ENCODE data around the gene PTGIS.
A peak's percentile ranks its signal among the peaks of the same experiment; 100 is the strongest.

Gene PTGIS

DNA sequence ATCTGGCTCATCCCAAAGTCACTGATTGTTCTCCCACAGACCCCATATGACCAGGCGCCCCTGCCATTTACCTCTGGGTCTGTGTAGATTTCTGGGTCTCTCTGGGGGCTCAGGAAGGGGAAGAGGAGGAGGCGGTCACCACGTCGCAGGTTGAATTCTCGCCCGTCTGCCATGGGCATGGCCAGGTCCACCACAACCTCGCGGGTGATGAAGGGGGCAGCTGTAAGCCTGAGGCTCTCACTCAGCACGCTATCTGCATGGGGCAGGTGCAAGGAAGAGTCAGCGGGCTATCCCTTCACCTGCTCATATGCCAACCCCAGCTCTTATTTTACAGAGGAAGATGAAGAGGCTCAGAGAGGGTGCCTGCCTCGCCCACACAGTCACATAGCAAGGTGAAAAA, 54.9 kb downstream of the PTGIS start:
- Histone ChIP-seq H3K27ac (replicated peaks) (no peak overlapping the region), H3K27me3 (ENCODE audit: insufficient read depth, poor library complexity, severe bottlenecking) (peaks cover 7% of the 10 kb centered on the region), H3K4me3 (replicated peaks; ENCODE audit: insufficient read depth, low read length) (no peak overlapping the region)
- TF ChIP-seq SPI1 (IDR thresholded peaks at IDR 0.05; ENCODE audit: borderline replicate concordance, low read depth), result no peak
- no peak for DNase-seq (ENCODE audit: low read depth in 1 of 2, low spot score in 1 of 2)

DNA sequence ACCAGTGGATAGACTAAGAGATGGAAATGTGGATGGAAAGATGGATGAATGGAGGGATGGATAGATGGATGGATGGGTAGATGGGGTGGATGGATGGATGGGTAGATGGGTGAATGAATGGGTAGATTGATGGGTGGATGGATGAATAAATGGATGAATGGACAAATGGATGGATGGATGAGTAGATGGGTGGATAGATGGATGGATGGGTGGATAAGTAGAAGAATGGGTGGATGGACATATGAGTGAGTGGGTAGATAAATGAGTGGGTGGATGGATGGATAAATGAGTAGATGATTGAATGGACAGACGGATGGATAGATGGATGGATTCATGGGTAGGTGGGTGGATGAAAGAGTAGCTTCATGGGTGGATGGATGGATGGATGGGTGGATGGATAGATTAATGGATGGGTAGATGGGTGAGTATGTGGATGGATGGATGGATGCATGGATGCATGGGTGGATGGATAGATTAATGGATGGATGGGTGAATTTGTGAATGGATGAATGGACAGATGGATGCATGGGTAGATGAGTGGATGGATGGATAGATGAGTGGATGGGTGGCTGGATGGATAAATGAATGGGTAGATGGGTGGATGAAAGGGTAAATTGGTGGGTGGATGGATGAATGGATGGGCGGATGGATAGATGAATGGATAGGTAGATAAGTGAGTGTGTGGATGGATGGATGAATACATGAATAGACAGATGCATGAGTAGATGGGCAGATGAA, 56.0 kb downstream of the PTGIS start:
- Histone ChIP-seq H3K4me3 (replicated peaks; ENCODE audit: insufficient read depth, low read length) (no peak overlapping the region), H3K27me3 (ENCODE audit: insufficient read depth, poor library complexity, severe bottlenecking) (peaks cover 7% of the 10 kb centered on the region), H3K27ac (replicated peaks) (no peak overlapping the region)
- DNase-seq (ENCODE audit: low read depth in 1 of 2, low spot score in 1 of 2), result no peak
- TF ChIP-seq GABPA (IDR thresholded peaks at IDR 0.05; ENCODE audit: low read depth) (no peak), POLR2AphosphoS5 (IDR thresholded peaks at IDR 0.05; ENCODE audit: low read depth) (no peak), SPI1 (IDR thresholded peaks at IDR 0.05; ENCODE audit: borderline replicate concordance, low read depth) (no peak), REST (IDR thresholded peaks at IDR 0.05; ENCODE audit: insufficient replicate concordance, low read depth) (no peak), CTCF (IDR thresholded peaks at IDR 0.05; ENCODE audit: insufficient read depth, low read length) (no peak)

- Histone ChIP-seq H3K27ac (replicated peaks) (no peak overlapping the region), H3K27me3 (ENCODE audit: insufficient read depth, poor library complexity, severe bottlenecking) (peaks cover 15% of the 10 kb centered on the region), H3K4me3 (replicated peaks; ENCODE audit: insufficient read depth, low read length) (no peak overlapping the region)
- no peak for DNase-seq (ENCODE audit: low read depth in 1 of 2, low spot score in 1 of 2)
- TF ChIP-seq CTCF (IDR thresholded peaks at IDR 0.05; ENCODE audit: insufficient read depth, low read length) (no peak), SPI1 (IDR thresholded peaks at IDR 0.05; ENCODE audit: borderline replicate concordance, low read depth) (no peak), GABPA (IDR thresholded peaks at IDR 0.05; ENCODE audit: low read depth) (no peak), POLR2AphosphoS5 (IDR thresholded peaks at IDR 0.05; ENCODE audit: low read depth) (no peak), REST (IDR thresholded peaks at IDR 0.05; ENCODE audit: insufficient replicate concordance, low read depth) (no peak)
Observed at GRCh38 chr20:49510562-49511122, 57.3 kb downstream of the PTGIS start.

DNA sequence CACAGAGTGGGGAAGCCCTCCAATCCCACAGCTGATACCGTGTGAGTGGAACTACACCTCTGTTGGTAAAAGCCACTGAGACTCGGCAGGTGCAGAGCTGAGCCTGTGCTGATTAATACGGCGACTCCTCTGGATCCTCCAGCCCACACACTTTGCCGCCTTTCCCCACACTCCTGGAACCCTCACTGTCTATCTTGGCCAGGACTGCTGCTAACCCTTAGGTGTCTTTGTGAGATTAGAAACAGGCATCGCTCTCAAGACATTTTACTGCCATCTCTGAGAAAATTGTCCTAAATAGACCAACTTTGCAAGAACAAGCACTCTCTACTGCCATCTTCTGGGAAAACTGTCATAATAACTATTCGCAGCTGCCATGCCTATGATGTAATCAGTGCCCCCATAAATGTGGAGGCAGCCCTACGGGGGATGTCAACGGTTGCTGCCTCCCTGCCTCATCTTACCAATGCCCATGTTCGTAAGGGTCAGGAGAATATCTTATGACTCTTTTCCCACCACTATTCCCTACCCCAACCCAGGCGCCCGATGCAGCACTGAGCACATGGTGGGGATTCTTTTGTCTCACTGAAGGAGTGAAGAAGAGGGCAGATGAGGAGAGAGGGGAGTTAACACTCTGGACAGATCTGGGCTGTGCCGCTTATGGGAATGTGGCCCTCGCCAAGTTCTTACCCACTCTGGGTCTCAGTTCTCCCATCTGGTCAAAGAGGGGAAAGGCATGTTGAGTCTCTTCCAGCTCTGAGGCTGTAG, 59.3 kb downstream of the PTGIS start:
- Histone ChIP-seq H3K4me3 (replicated peaks; ENCODE audit: insufficient read depth, low read length) (no peak overlapping the region), H3K27me3 (ENCODE audit: insufficient read depth, poor library complexity, severe bottlenecking) (peaks cover 10% of the 10 kb centered on the region), H3K27ac (replicated peaks) (no peak overlapping the region)
- TF ChIP-seq CTCF (IDR thresholded peaks at IDR 0.05; ENCODE audit: insufficient read depth, low read length), result no peak
- no peak for TF ChIP-seq POLR2AphosphoS5 (IDR thresholded peaks at IDR 0.05; ENCODE audit: low read depth)
- DNase-seq (ENCODE audit: low read depth in 1 of 2, low spot score in 1 of 2), result peak in 1 of 2 experiments; percentile 13
